A549 (cell line): ENCODE data around the gene ADSS1. TPM values are rescaled to one million over a fixed set of nuclear protein-coding genes. Genes with fewer than 3 reads are reported as not detected.

Experiments
- ATAC-seq, 2 experiments: fragments of 200-7000 bp in 1 of 2; fragments of >200 bp in 1 of 2; cut with Nextera tagmentation in 1 of 2; cut with Tn5 transposase in 1 of 2; 3 replicates each; pipeline versions ENCODE4 v1.8.0 to v1.9.1; 2018 to 2020; ENCODE audit warnings: mild to moderate bottlenecking in 1 of 2, moderate library complexity in 1 of 2
- CTCF ChIA-PET: fragments of 300-600 bp; sonication (Branson Sonifier 250); formaldehyde crosslinking; extraction: SDS; loops from one replicate; lab custom pipeline; 2021; ENCODE audit warnings: antibody characterized with exemption, inconsistent platforms; lab: Yijun Ruan, JAX
- POLR2A ChIA-PET: fragments of 350-600 bp; formaldehyde crosslinking; extraction: SDS; loops from one replicate; lab custom pipeline; 2021; ENCODE audit warnings: antibody characterized with exemption, inconsistent platforms; lab: Yijun Ruan, JAX
- DNase-seq, 2 experiments: peaks; one replicate each; pipeline versions ENCODE4 v3.0.0 to v3.0.0-alpha.2; 2011 to 2016; ENCODE audit warnings: low read depth in 1 of 2, low spot score in 1 of 2
- FAIRE-seq: peaks from 2 replicates; lab custom pipeline; 2011; peaks lifted over from hg19 to GRCh38; lab: Jason Lieb, UNC
- H3K27ac ChIP-seq, 2 experiments: fragments of >200 bp; sonication (Bioruptor Twin); formaldehyde crosslinking; 3 replicates each; pipeline ENCODE4 v1.5.1; 2016 to 2017
- H3K4me1 ChIP-seq: fragments of >200 bp; sonication (Bioruptor Twin); formaldehyde crosslinking; 3 replicates; pipeline ENCODE4 v1.6.1; 2016
- H3K4me2 ChIP-seq: fragments of >200 bp; sonication (Bioruptor Twin); formaldehyde crosslinking; 3 replicates; pipeline ENCODE4 v1.6.1; 2016
- H3K4me3 ChIP-seq: fragments of >200 bp; sonication (Bioruptor Twin); formaldehyde crosslinking; 3 replicates; pipeline ENCODE4 v1.5.1; 2016
- H3K9me3 ChIP-seq: fragments of >200 bp; sonication (Bioruptor Twin); formaldehyde crosslinking; 3 replicates; pipeline ENCODE4 v1.6.1; 2016
- BHLHE40 ChIP-seq: IDR thresholded peaks from 2 replicates; pipeline ENCODE4 v1.6.1; 2012; ENCODE audit warnings: low read depth, low read length, inconsistent platforms
- CBX2 ChIP-seq: fragments of 200-600 bp; sonication (generic); IDR thresholded peaks from 2 replicates; pipeline ENCODE4 v1.6.1; 2016; ENCODE audit warnings: low read depth, mild to moderate bottlenecking, borderline replicate concordance
- CBX8 ChIP-seq: fragments of 200-600 bp; sonication (generic); IDR thresholded peaks from 2 replicates; pipeline ENCODE4 v1.6.1; 2016
- CHD2 ChIP-seq: fragments of 150-350 bp; IDR thresholded peaks from 2 replicates; pipeline ENCODE4 v1.6.1; 2014; ENCODE audit warnings: low read length; ENCODE audit not compliant: partially characterized antibody
- CHD4 ChIP-seq: fragments of 200-600 bp; sonication (generic); IDR thresholded peaks from 2 replicates; pipeline ENCODE4 v1.6.1; 2016; ENCODE audit warnings: antibody characterized with exemption, mild to moderate bottlenecking, borderline replicate concordance
- EHF ChIP-seq: fragments of 250-450 bp; sonication (Bioruptor Pico); IDR thresholded peaks from 2 replicates; pipeline ENCODE4 v1.5.0; 2020; ENCODE audit warnings: mild to moderate bottlenecking
- EHMT2 ChIP-seq: fragments of 200-600 bp; sonication (generic); IDR thresholded peaks from 2 replicates; pipeline ENCODE4 v1.6.1; 2016; ENCODE audit warnings: antibody characterized with exemption, low read depth, mild to moderate bottlenecking, moderate library complexity
- EP300 ChIP-seq, 2 experiments: fragments of >200 bp; sonication (Bioruptor Twin); formaldehyde crosslinking; IDR thresholded peaks; 2 replicates in 1 of 2; 3 replicates in 1 of 2; pipeline ENCODE4 v1.6.1; 2016 to 2017
- ESRRA ChIP-seq: fragments of 150-350 bp; IDR thresholded peaks from 2 replicates; pipeline ENCODE4 v1.6.1; 2014; ENCODE audit warnings: mild to moderate bottlenecking, low read length, borderline replicate concordance
- FOSB ChIP-seq: fragments of 250-450 bp; sonication (Bioruptor Pico); IDR thresholded peaks from 2 replicates; pipeline ENCODE4 v1.5.0; 2020; ENCODE audit warnings: mild to moderate bottlenecking, moderate library complexity
- FOSL2 ChIP-seq, 2 experiments: fragments of 450-650 bp in 1 of 2; fragments of >200 bp in 1 of 2; sonication (Bioruptor Twin) in 1 of 2; formaldehyde crosslinking; IDR thresholded peaks; 2 replicates each; pipeline versions ENCODE4 v1.5.0 to v1.6.1; 2016 to 2020; ENCODE audit warnings: mild to moderate bottlenecking in 1 of 2, moderate library complexity in 1 of 2
- FOXS1 ChIP-seq: fragments of 250-450 bp; sonication (Bioruptor Pico); IDR thresholded peaks from 2 replicates; pipeline ENCODE4 v1.5.0; 2020; ENCODE audit warnings: mild to moderate bottlenecking, moderate library complexity
- HDAC2 ChIP-seq: fragments of 200-600 bp; sonication (generic); IDR thresholded peaks from 2 replicates; pipeline ENCODE4 v1.6.1; 2016
- HOXB13 ChIP-seq: fragments of 250-450 bp; sonication (Bioruptor Pico); IDR thresholded peaks from 2 replicates; pipeline ENCODE4 v1.5.0; 2020; ENCODE audit warnings: low read depth, mild to moderate bottlenecking, moderate library complexity
- KDM5A ChIP-seq: fragments of 200-600 bp; sonication (generic); IDR thresholded peaks from 2 replicates; pipeline ENCODE4 v1.6.1; 2016; ENCODE audit warnings: antibody characterized with exemption, mild to moderate bottlenecking
- MAZ ChIP-seq: fragments of 150-350 bp; IDR thresholded peaks from 2 replicates; pipeline ENCODE4 v1.6.1; 2014; ENCODE audit warnings: antibody characterized with exemption, low read depth, low read length, borderline replicate concordance
- MYC ChIP-seq: IDR thresholded peaks from 2 replicates; pipeline ENCODE4 v1.6.1; 2012; ENCODE audit warnings: mild to moderate bottlenecking, inconsistent platforms, low read length, improper control_type of control experiment, borderline replicate concordance
- NFE2L2 ChIP-seq: fragments of 150-350 bp; conservative IDR thresholded peaks from 2 replicates; pipeline ENCODE4 v1.6.1; 2014; ENCODE audit warnings: low read length
- RARB ChIP-seq: fragments of 250-450 bp; sonication (Bioruptor Pico); IDR thresholded peaks from 2 replicates; pipeline ENCODE4 v1.8.0; 2021; ENCODE audit warnings: mild to moderate bottlenecking, moderate library complexity
- RCOR1 ChIP-seq: fragments of 150-350 bp; IDR thresholded peaks from 2 replicates; pipeline ENCODE4 v1.6.1; 2014; ENCODE audit warnings: antibody characterized with exemption, low read length, low read depth
- ZNF302 ChIP-seq: fragments of 250-450 bp; sonication (Bioruptor Pico); IDR thresholded peaks from 2 replicates; pipeline ENCODE4 v1.9.0; 2021; ENCODE audit warnings: inconsistent platforms, mild to moderate bottlenecking, moderate library complexity
- ZSCAN20 ChIP-seq: fragments of 250-450 bp; sonication (Bioruptor Pico); IDR thresholded peaks from 2 replicates; pipeline ENCODE4 v1.8.0; 2022; ENCODE audit warnings: mild to moderate bottlenecking, moderate library complexity
- WGBS: methylation state at CpG from one replicate; pipeline ENCODE4 v1.1.6; 2017; ENCODE audit errors: missing lambda C conversion rate; 5-methylcytosine and 5-hydroxymethylcytosine counted together
- polyA plus RNA-seq, 4 experiments: library from polyadenylated mRNA; depleted of rRNA in 3 of 4; stranded (reverse); fragments of >200 nt; fragmentation: RNase III in 1 of 4; extraction: RNeasy Plus Mini Kit Qiagen cat#74134 plus additional on column Dnase treatment in 1 of 4; gene quantifications; 2 replicates in 3 of 4; 3 replicates in 1 of 4; pipeline ENCODE4 v1.2.3, GENCODE V29; 2011 to 2017
- TF ChIP-seq, protein P1 (sequence below): fragments of 250-450 bp; sonication (Bioruptor Pico); IDR thresholded peaks from 2 replicates; pipeline ENCODE4 v1.5.0; 2020; ENCODE audit warnings: low read depth, mild to moderate bottlenecking, moderate library complexity
- TF ChIP-seq, protein P2 (sequence below): fragments of 150-350 bp; IDR thresholded peaks from 2 replicates; pipeline ENCODE4 v1.6.1; 2014; ENCODE audit warnings: low read depth, mild to moderate bottlenecking, low read length
- TF ChIP-seq, protein P3 (sequence below): fragments of 200-600 bp; sonication (generic); IDR thresholded peaks from 2 replicates; pipeline ENCODE4 v1.6.1; 2016; ENCODE audit warnings: antibody characterized with exemption, mild to moderate bottlenecking, moderate library complexity
- TF ChIP-seq, protein P4 (sequence below): fragments of >200 bp; sonication (Bioruptor Twin); formaldehyde crosslinking; IDR thresholded peaks from 3 replicates; pipeline ENCODE4 v1.5.1; 2016

ADSS1 gene
- polyA plus RNA-seq, 2 of the 4 experiments (the other 2 are of a cell fraction) = 6.2 to 10.1 TPM

DNA sequence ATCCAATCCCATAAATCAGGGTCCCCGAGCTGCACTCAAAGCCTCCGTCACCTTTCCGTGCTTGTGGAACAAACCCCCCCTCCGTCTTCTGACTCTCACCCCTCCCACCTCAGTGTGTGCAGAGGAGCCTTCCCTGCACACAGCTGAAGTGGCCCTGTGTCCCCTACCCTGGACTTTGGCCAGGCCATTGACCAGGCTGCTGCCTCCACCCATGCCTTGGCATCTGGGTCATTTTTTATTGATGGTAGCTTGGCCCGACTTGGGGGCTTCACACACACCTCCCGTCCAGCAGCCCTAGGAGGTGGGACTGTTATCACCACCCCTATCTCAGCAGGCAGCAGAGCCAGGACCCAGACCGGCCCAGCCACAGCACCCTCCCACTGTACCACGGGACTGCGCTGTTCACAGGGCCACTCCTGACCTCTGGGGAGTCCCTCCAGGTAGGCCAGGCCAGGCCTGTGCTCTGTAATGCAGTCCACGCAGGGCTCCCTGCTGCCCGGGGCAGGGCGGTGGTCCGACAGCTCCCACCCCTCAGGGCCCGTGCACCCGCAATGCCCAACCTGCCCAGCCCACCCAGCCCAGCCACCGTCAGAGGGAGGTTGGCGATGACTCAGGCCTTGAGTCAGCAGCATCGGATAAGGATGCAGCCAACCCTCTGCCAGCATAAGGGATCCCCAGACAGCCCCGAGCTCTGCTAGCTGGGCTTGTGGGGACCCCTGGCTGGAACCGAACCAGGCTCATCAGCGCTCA is 43.8 kb upstream of the ADSS1 start (continued):
- 0 out of 2 replicates have a peak, but pooled peaks have one; percentile 51 for TF ChIP-seq FOSL2 (IDR thresholded peaks at IDR 0.05)
- peak; percentile 90 for TF ChIP-seq FOSL2 (CRISPR knock-in tag; IDR thresholded peaks at IDR 0.05)
- TF ChIP-seq, protein P1, sequence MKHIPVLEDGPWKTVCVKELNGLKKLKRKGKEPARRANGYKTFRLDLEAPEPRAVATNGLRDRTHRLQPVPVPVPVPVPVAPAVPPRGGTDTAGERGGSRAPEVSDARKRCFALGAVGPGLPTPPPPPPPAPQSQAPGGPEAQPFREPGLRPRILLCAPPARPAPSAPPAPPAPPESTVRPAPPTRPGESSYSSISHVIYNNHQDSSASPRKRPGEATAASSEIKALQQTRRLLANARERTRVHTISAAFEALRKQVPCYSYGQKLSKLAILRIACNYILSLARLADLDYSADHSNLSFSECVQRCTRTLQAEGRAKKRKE (CRISPR knock-in tag) = no peak
- TF ChIP-seq HDAC2 = no peak
- TF ChIP-seq RARB (CRISPR knock-in tag) = 0 out of 2 replicates have a peak, but pooled peaks have one; percentile 15

DNA sequence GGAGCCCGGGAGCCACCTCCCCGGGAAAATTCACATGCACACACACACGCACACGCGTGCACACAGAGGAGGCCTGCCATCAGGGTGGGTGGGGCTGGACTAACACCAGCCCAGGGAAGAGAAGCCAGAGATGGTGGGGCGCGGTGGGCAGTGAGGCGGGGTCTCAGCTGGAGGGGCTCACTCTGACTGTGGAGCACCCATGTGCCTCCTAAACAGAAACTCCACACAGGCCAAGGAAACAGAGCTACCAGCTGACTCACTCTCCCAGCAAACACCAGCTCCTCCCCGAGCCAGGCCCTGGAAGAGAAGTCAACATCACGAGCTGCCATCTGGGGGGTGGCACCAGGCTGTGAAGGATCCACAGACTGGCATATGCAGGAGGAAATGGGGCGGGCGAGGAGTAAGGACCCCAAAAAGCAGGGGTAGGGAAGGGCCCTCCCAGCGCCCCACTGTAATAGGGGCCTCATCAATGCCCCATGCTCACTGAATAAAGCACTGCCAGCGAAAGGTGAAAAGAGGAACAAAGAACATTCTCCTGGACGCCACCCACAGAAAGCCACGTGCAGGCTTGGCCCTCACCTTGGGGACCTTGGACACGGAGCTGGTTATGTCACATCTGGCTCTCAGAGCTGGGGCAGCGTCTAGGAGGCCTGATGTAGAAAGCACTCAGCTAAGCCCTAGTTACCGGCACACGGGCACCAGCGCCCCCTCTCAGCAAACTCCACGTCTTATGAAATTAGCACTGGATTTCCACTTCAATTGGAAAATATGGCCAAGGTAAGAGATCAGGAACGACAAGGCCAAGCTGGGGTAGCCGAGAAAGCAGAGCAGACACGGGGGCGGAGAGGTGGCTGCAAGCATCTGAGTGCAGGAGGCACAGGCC is 43.0 kb upstream of the ADSS1 start:
- POLR2A ChIA-PET = interaction anchor here (0.6 to 3.9 kb wide), 9 partner anchors 15 to 620 kb away, joined by 3 to 19 read pairs (median 3); partner anchors contain the start of genes BRF1 and SIVA1
- H3K4me1 ChIP-seq = peaks cover 82% of the 10 kb centered on the region
- no peaks in the 10 kb centered on the region for H3K9me3 ChIP-seq
- WGBS = 2% methylated on average over 21 of the region's 26 CpGs
- ATAC-seq (peak; percentile 52), FAIRE-seq (peak; percentile 68), DNase-seq (peak; percentile 86 to 87)
- H3K4me2 ChIP-seq = peak overlapping the region; percentile 87
- H3K27ac ChIP-seq = peak overlapping the region; percentile 98 to 100
- H3K4me3 ChIP-seq = peak overlapping the region; percentile 38
- CTCF ChIA-PET = interaction anchor here (0.7 to 7.6 kb wide), 21 partner anchors 8 to 117 kb away, joined by 3 to 117 read pairs (median 5); partner anchors contain the start of gene INF2
- TF ChIP-seq CHD2 = no peak
- peak; percentile 9; the same call in 1 of the 2 replicates for TF ChIP-seq HOXB13 (CRISPR knock-in tag)
- no peak for TF ChIP-seq FOSB (CRISPR knock-in tag)
- TF ChIP-seq RCOR1 = no peak
- TF ChIP-seq, protein P2, sequence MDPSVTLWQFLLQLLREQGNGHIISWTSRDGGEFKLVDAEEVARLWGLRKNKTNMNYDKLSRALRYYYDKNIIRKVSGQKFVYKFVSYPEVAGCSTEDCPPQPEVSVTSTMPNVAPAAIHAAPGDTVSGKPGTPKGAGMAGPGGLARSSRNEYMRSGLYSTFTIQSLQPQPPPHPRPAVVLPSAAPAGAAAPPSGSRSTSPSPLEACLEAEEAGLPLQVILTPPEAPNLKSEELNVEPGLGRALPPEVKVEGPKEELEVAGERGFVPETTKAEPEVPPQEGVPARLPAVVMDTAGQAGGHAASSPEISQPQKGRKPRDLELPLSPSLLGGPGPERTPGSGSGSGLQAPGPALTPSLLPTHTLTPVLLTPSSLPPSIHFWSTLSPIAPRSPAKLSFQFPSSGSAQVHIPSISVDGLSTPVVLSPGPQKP = no peak
- no peak; a peak in 1 of 5 replicates for TF ChIP-seq EP300 (IDR thresholded peaks at IDR 0.05)
- TF ChIP-seq, protein P3, sequence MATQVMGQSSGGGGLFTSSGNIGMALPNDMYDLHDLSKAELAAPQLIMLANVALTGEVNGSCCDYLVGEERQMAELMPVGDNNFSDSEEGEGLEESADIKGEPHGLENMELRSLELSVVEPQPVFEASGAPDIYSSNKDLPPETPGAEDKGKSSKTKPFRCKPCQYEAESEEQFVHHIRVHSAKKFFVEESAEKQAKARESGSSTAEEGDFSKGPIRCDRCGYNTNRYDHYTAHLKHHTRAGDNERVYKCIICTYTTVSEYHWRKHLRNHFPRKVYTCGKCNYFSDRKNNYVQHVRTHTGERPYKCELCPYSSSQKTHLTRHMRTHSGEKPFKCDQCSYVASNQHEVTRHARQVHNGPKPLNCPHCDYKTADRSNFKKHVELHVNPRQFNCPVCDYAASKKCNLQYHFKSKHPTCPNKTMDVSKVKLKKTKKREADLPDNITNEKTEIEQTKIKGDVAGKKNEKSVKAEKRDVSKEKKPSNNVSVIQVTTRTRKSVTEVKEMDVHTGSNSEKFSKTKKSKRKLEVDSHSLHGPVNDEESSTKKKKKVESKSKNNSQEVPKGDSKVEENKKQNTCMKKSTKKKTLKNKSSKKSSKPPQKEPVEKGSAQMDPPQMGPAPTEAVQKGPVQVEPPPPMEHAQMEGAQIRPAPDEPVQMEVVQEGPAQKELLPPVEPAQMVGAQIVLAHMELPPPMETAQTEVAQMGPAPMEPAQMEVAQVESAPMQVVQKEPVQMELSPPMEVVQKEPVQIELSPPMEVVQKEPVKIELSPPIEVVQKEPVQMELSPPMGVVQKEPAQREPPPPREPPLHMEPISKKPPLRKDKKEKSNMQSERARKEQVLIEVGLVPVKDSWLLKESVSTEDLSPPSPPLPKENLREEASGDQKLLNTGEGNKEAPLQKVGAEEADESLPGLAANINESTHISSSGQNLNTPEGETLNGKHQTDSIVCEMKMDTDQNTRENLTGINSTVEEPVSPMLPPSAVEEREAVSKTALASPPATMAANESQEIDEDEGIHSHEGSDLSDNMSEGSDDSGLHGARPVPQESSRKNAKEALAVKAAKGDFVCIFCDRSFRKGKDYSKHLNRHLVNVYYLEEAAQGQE = no peak
- no peak for TF ChIP-seq CBX2
- TF ChIP-seq NFE2L2 = no peak
- TF ChIP-seq RARB (CRISPR knock-in tag) = no peak; the same call in 1 of the 2 replicates
- TF ChIP-seq BHLHE40 = 0 out of 2 replicates have a peak, but pooled peaks have one; percentile 34
- no peak for TF ChIP-seq HDAC2
- 0 out of 2 replicates have a peak, but pooled peaks have one; percentile 42 for TF ChIP-seq CHD4
- no peak for TF ChIP-seq EHF (CRISPR knock-in tag)
- TF ChIP-seq ZSCAN20 = no peak
- no peak for TF ChIP-seq ESRRA
- no peak for TF ChIP-seq KDM5A
- no peak for TF ChIP-seq CBX8
- 0 out of 2 replicates have a peak, but pooled peaks have one; percentile 5 for TF ChIP-seq MAZ
- TF ChIP-seq FOXS1 = no peak
- no peak for TF ChIP-seq EHMT2
- TF ChIP-seq MYC = peak; percentile 49
- no peak for TF ChIP-seq ZNF302 (CRISPR knock-in tag)
- TF ChIP-seq, protein P4, sequence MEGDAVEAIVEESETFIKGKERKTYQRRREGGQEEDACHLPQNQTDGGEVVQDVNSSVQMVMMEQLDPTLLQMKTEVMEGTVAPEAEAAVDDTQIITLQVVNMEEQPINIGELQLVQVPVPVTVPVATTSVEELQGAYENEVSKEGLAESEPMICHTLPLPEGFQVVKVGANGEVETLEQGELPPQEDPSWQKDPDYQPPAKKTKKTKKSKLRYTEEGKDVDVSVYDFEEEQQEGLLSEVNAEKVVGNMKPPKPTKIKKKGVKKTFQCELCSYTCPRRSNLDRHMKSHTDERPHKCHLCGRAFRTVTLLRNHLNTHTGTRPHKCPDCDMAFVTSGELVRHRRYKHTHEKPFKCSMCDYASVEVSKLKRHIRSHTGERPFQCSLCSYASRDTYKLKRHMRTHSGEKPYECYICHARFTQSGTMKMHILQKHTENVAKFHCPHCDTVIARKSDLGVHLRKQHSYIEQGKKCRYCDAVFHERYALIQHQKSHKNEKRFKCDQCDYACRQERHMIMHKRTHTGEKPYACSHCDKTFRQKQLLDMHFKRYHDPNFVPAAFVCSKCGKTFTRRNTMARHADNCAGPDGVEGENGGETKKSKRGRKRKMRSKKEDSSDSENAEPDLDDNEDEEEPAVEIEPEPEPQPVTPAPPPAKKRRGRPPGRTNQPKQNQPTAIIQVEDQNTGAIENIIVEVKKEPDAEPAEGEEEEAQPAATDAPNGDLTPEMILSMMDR = peak; percentile 27; the same call in 2 of the 3 replicates
